ENCODE results near the gene PTGS1. TPM values are rescaled to one million over a fixed set of nuclear protein-coding genes. Genes with fewer than 3 reads are reported as not detected.

PTGS1 gene
- polyA plus RNA-seq, 1 donor (not counting 4 experiments of a cell fraction or from before 2014, with no cell fraction given): 4.5 TPM

GRCh38 chr9:122325124-122325523 is 45.7 kb upstream of the PTGS1 start:
- no peak overlapping the region for H3K4me2 ChIP-seq (ENCODE audit: control insufficient read depth, extremely low read depth, insufficient read depth, low read depth, low read length)

GRCh38 chr9:122327175-122327574 is 43.6 kb upstream of the PTGS1 start:
- Histone ChIP-seq H3K4me3 (ENCODE audit: control insufficient read depth in 2 of 3, extremely low read depth in 1 of 3, insufficient read depth in 2 of 3, low read depth in 1 of 3, low read length in 3 of 3) (no peak overlapping the region), H3K79me2 (ENCODE audit: control insufficient read depth, insufficient read depth, low read length) (no peaks in the 10 kb centered on the region), H3K27ac (ENCODE audit: control insufficient read depth, insufficient read depth, low read length) (no peak overlapping the region), H3K9ac (ENCODE audit: control insufficient read depth, extremely low read depth, insufficient read depth, low read length) (no peak overlapping the region), H3K36me3 (ENCODE audit: control insufficient read depth in 2 of 2, extremely low read depth in 1 of 2, insufficient read depth in 2 of 2, low read length in 2 of 2) (peaks cover 13 to 16% of the 10 kb centered on the region in 2 experiments), H4K20me1 (ENCODE audit: control insufficient read depth, extremely low read depth, insufficient read depth, low read length) (no peaks in the 10 kb centered on the region), H2AFZ (ENCODE audit: control insufficient read depth, low read length) (no peak overlapping the region), H3K27me3 (ENCODE audit: control insufficient read depth, extremely low read depth, insufficient read depth, low read length) (no peaks in the 10 kb centered on the region), H3K9me3 (ENCODE audit: control insufficient read depth, low read depth, low read length) (no peaks in the 10 kb centered on the region), H3K9me1 (ENCODE audit: control insufficient read depth, extremely low read depth, insufficient read depth, low read length) (no peaks in the 10 kb centered on the region), H3K4me2 (ENCODE audit: control insufficient read depth, extremely low read depth, insufficient read depth, low read depth, low read length) (no peak overlapping the region), H3K4me1 (ENCODE audit: control insufficient read depth, extremely low read depth, insufficient read depth, low read length) (no peaks in the 10 kb centered on the region)
- DNase-seq (ENCODE audit: low read depth, low spot score) (no peak), FAIRE-seq (no peak)
- dilution Hi-C loops (cut with MboI; ENCODE audit: extremely low pct_ligation_motif_present, low sequenced_read_pairs): no loop called here
- TF ChIP-seq CTCF (optimal IDR thresholded peaks at IDR 0.05 in 1 of 3, IDR thresholded peaks at IDR 0.05 in 1 of 3, conservative IDR thresholded peaks at IDR 0.05 in 1 of 3; ENCODE audit: extremely low read depth in 1 of 3, insufficient read depth in 2 of 3, low read length in 3 of 3) (no peak), EZH2 (IDR thresholded peaks at IDR 0.05; ENCODE audit: low read length) (no peak)

More at GRCh38 chr9:122325124-122325523, 45.7 kb upstream of the PTGS1 start:
- TF ChIP-seq EZH2 (IDR thresholded peaks at IDR 0.05; ENCODE audit: low read length) (no peak), CTCF (optimal IDR thresholded peaks at IDR 0.05 in 1 of 3, IDR thresholded peaks at IDR 0.05 in 1 of 3, conservative IDR thresholded peaks at IDR 0.05 in 1 of 3; ENCODE audit: extremely low read depth in 1 of 3, insufficient read depth in 2 of 3, low read length in 3 of 3) (no peak)
- Histone ChIP-seq H3K27ac (ENCODE audit: control insufficient read depth, insufficient read depth, low read length) (no peak overlapping the region), H3K36me3 (ENCODE audit: control insufficient read depth in 2 of 2, extremely low read depth in 1 of 2, insufficient read depth in 2 of 2, low read length in 2 of 2) (peaks cover 19% of the 10 kb centered on the region in 2 experiments), H2AFZ (ENCODE audit: control insufficient read depth, low read length) (no peak overlapping the region), H3K9me3 (ENCODE audit: control insufficient read depth, low read depth, low read length) (no peaks in the 10 kb centered on the region), H3K4me3 (ENCODE audit: control insufficient read depth in 2 of 3, extremely low read depth in 1 of 3, insufficient read depth in 2 of 3, low read depth in 1 of 3, low read length in 3 of 3) (no peak overlapping the region), H3K79me2 (ENCODE audit: control insufficient read depth, insufficient read depth, low read length) (no peaks in the 10 kb centered on the region), H3K27me3 (ENCODE audit: control insufficient read depth, extremely low read depth, insufficient read depth, low read length) (no peaks in the 10 kb centered on the region), H3K9me1 (ENCODE audit: control insufficient read depth, extremely low read depth, insufficient read depth, low read length) (no peaks in the 10 kb centered on the region), H3K4me1 (ENCODE audit: control insufficient read depth, extremely low read depth, insufficient read depth, low read length) (no peaks in the 10 kb centered on the region), H4K20me1 (ENCODE audit: control insufficient read depth, extremely low read depth, insufficient read depth, low read length) (no peaks in the 10 kb centered on the region), H3K9ac (ENCODE audit: control insufficient read depth, extremely low read depth, insufficient read depth, low read length) (no peak overlapping the region)
- dilution Hi-C loops (cut with MboI; ENCODE audit: extremely low pct_ligation_motif_present, low sequenced_read_pairs): no loop called here
- no peak for DNase-seq (ENCODE audit: low read depth, low spot score)
- no peak for FAIRE-seq
